Ectodermal cell (in vitro differentiated cells): ENCODE measurements around the gene SOX9.
"Not testable (repeated sequence)": the region's sequence is repeated elsewhere in the genome, so short reads cannot be mapped to it uniquely, and the experiment has no call there.

Experiments used
- H3K27ac ChIP-seq: 2 replicates; pipeline ENCODE4 v1.7.0; 2013; ENCODE audit warnings: mild to moderate bottlenecking, low read depth, low read length; ENCODE audit not compliant: insufficient read depth, poor library complexity, severe bottlenecking
- H3K27me3 ChIP-seq: 2 replicates; pipeline ENCODE4 v1.7.0; 2013; ENCODE audit warnings: mild to moderate bottlenecking, low read length; ENCODE audit not compliant: insufficient read depth, control insufficient read depth, poor library complexity, severe bottlenecking
- H3K36me3 ChIP-seq: one replicate; pipeline ENCODE4 v1.7.0; 2013; ENCODE audit warnings: low read length; ENCODE audit not compliant: control insufficient read depth, insufficient read depth
- H3K4me1 ChIP-seq: one replicate; pipeline ENCODE4 v1.7.0; 2013; ENCODE audit warnings: low read length; ENCODE audit not compliant: control insufficient read depth, insufficient read depth
- H3K4me3 ChIP-seq: 2 replicates; pipeline ENCODE4 v1.7.0; 2013; ENCODE audit warnings: low read depth, low read length, control low read depth; ENCODE audit not compliant: insufficient read depth
- H3K9me3 ChIP-seq: 2 replicates; pipeline ENCODE4 v1.7.0; 2013; ENCODE audit warnings: mild to moderate bottlenecking, low read length, moderate library complexity; ENCODE audit not compliant: control insufficient read depth
- WGBS, 2 experiments: methylation state at CpG; one replicate each; pipeline ENCODE4 v1.1.7; 2013; ENCODE audit warnings: missing lambda C conversion rate in 2 of 2; 5-methylcytosine and 5-hydroxymethylcytosine counted together

The SOX9 gene

GRCh38 chr17:72110231-72110941, 10.4 kb upstream of the SOX9 start:
- no peaks in the 10 kb centered on the region for H3K9me3 ChIP-seq
- no peak overlapping the region for H3K4me3 ChIP-seq
- peaks cover 20% of the 10 kb centered on the region for H3K27me3 ChIP-seq
- WGBS, 2 experiments: 89 to 90% methylated on average over 18 of the region's 18 CpGs
- H3K27ac ChIP-seq: no peak overlapping the region
- no peaks in the 10 kb centered on the region for H3K36me3 ChIP-seq
- H3K4me1 ChIP-seq: peaks cover 21% of the 10 kb centered on the region

GRCh38 chr17:72110942-72111318, 9.9 kb upstream of the SOX9 start:
- Histone ChIP-seq H3K27me3 (peaks cover 26% of the 10 kb centered on the region), H3K27ac (no peak overlapping the region), H3K4me1 (peaks cover 21% of the 10 kb centered on the region), H3K9me3 (no peaks in the 10 kb centered on the region), H3K4me3 (no peak overlapping the region), H3K36me3 (no peaks in the 10 kb centered on the region)
- 79 to 87% methylated on average over 4 of the region's 4 CpGs for WGBS, 2 experiments

GRCh38 chr17:72111336-72111923, 9.4 kb upstream of the SOX9 start:
- H3K4me1 ChIP-seq: peaks cover 22% of the 10 kb centered on the region
- H3K9me3 ChIP-seq: no peaks in the 10 kb centered on the region
- peaks cover 31% of the 10 kb centered on the region for H3K27me3 ChIP-seq
- no peak overlapping the region for H3K27ac ChIP-seq
- WGBS, 2 experiments: 39 to 47% methylated on average over 6 to 7 of the region's 10 CpGs
- no peak overlapping the region for H3K4me3 ChIP-seq
- H3K36me3 ChIP-seq: no peaks in the 10 kb centered on the region

GRCh38 chr17:72111926-72112325, 8.9 kb upstream of the SOX9 start:
- 90 to 93% methylated on average over 5 of the region's 5 CpGs for WGBS, 2 experiments

GRCh38 chr17:72113751-72114150, 7.1 kb upstream of the SOX9 start:
- H3K36me3 ChIP-seq: no peaks in the 10 kb centered on the region
- H3K4me3 ChIP-seq: no peak overlapping the region
- no peak overlapping the region for H3K27ac ChIP-seq
- peaks cover 32% of the 10 kb centered on the region for H3K4me1 ChIP-seq
- H3K9me3 ChIP-seq: no peaks in the 10 kb centered on the region
- peaks cover 54% of the 10 kb centered on the region for H3K27me3 ChIP-seq
- WGBS, 2 experiments: 93 to 96% methylated on average over 4 of the region's 4 CpGs

More at GRCh38 chr17:72111926-72112325, 8.9 kb upstream of the SOX9 start:
- H3K9me3 ChIP-seq, H3K36me3 ChIP-seq, H3K27ac ChIP-seq, H3K4me3 ChIP-seq: not testable (repeated sequence)
- Histone ChIP-seq H3K4me1 (peaks cover 27% of the 10 kb centered on the region), H3K27me3 (peaks cover 35% of the 10 kb centered on the region)

- no peaks in the 10 kb centered on the region for H3K36me3 ChIP-seq
- H3K4me3 ChIP-seq: peak overlapping the region; percentile 37
- H3K9me3 ChIP-seq: no peaks in the 10 kb centered on the region
- peaks cover 27% of the 10 kb centered on the region for H3K4me1 ChIP-seq
- no peak overlapping the region for H3K27ac ChIP-seq
- H3K27me3 ChIP-seq: peaks cover 71% of the 10 kb centered on the region
- 0% methylated on average over 39 of the region's 39 CpGs for WGBS, 2 experiments
Observed at GRCh38 chr17:72115781-72116525, 4.9 kb upstream of the SOX9 start.

GRCh38 chr17:72116661-72117521, 3.9 kb upstream of the SOX9 start:
- Histone ChIP-seq H3K27ac (no peak overlapping the region), H3K9me3 (no peaks in the 10 kb centered on the region), H3K36me3 (no peaks in the 10 kb centered on the region), H3K4me3 (peak overlapping the region; percentile 37), H3K27me3 (peaks cover 71% of the 10 kb centered on the region), H3K4me1 (peaks cover 19% of the 10 kb centered on the region)
- 1 to 2% methylated on average over 58 of the region's 58 CpGs for WGBS, 2 experiments

GRCh38 chr17:72117535-72118334, 3.1 kb upstream of the SOX9 start:
- Histone ChIP-seq H3K4me3 (peak overlapping the region; percentile 37), H3K4me1 (peaks cover 19% of the 10 kb centered on the region), H3K27me3 (peaks cover 71% of the 10 kb centered on the region), H3K27ac (no peak overlapping the region), H3K36me3 (no peaks in the 10 kb centered on the region), H3K9me3 (no peaks in the 10 kb centered on the region)
- 1% methylated on average over 51 of the region's 51 CpGs for WGBS, 2 experiments

GRCh38 chr17:72118335-72119076, 2.3 kb upstream of the SOX9 start:
- Histone ChIP-seq H3K27me3 (peaks cover 70% of the 10 kb centered on the region), H3K9me3 (no peaks in the 10 kb centered on the region), H3K4me1 (peaks cover 23% of the 10 kb centered on the region), H3K27ac (no peak overlapping the region), H3K4me3 (peak overlapping the region; percentile 37), H3K36me3 (peaks cover 4% of the 10 kb centered on the region)
- 3 to 4% methylated on average over 20 to 23 of the region's 24 CpGs for WGBS, 2 experiments
